ENCODE measurements around the gene RNF149. TPM values are rescaled to one million over a fixed set of nuclear protein-coding genes. Genes with fewer than 3 reads are reported as not detected.

Gene RNF149
- total RNA-seq, 1 experiment from 2014 or later: 40.2 TPM

GRCh38 chr2:101230541-101231001 lies 77.9 kb downstream of the RNF149 start:
- Histone ChIP-seq H3K9me3 (ENCODE audit: control insufficient read depth in 1 of 2, insufficient read depth in 1 of 2, low read depth in 1 of 2, low read length in 2 of 2) (no peaks in the 10 kb centered on the region), H3K9me2 (ENCODE audit: insufficient read depth) (no peaks in the 10 kb centered on the region), H3K79me2 (ENCODE audit: insufficient read depth, low read length) (no peaks in the 10 kb centered on the region), H3K27me3 (ENCODE audit: insufficient read depth, low read length) (no peaks in the 10 kb centered on the region), H4K20me1 (ENCODE audit: insufficient read depth) (no peaks in the 10 kb centered on the region), H3K4me3 (replicated peaks in 1 of 2; ENCODE audit: low read depth in 1 of 2, low read length in 2 of 2) (no peak overlapping the region), H3K9ac (ENCODE audit: low read length) (no peak overlapping the region), H3K27ac (ENCODE audit: low read depth, low read length) (no peak overlapping the region), H2AFZ (ENCODE audit: low read depth, low read length, poor library complexity, severe bottlenecking) (no peak overlapping the region), H3K4me2 (ENCODE audit: low read length) (no peak overlapping the region), H3K4me1 (ENCODE audit: control insufficient read depth in 1 of 2, insufficient read depth in 2 of 2, low read length in 2 of 2) (no peaks in the 10 kb centered on the region), H3K36me3 (ENCODE audit: control insufficient read depth in 1 of 2, insufficient read depth in 2 of 2, low read length in 2 of 2) (no peaks in the 10 kb centered on the region)
- ChIA-PET CTCF (no interaction called here), POLR2A (no interaction called here), RAD21 (ENCODE audit: low non-redundant PET in 1 of 2, low total read pairs in 2 of 2, uncharacterized antibody in 2 of 2, unreplicated experiment in 2 of 2) (no interaction called here)
- TF ChIP-seq SP1 (IDR thresholded peaks at IDR 0.05; ENCODE audit: low read depth): no peak
- TF ChIP-seq CBX3 (IDR thresholded peaks at IDR 0.05; ENCODE audit: low read depth): no peak
- TF ChIP-seq ZBTB33 (IDR thresholded peaks at IDR 0.05; ENCODE audit: extremely low read depth, insufficient replicate concordance, low read length): no peak
- TF ChIP-seq JUND (IDR thresholded peaks at IDR 0.05): no peak
- TF ChIP-seq RAD21 (IDR thresholded peaks at IDR 0.05; ENCODE audit: low read depth): no peak
- DNase-seq (ENCODE audit: low read depth, low spot score): no peak
- no peak for ATAC-seq
- intact Hi-C loops (cut with micrococcal nuclease): no loop called here
- BruUV-seq (replicated peaks): no TSS peak

Small RNA genes lying within 50 kb of the gene (microRNA-seq; reads per million reads assigned to microRNA genes)
- 2.8 reads per million for gene MIR5696 (ENCODE audit: borderline number of aligned reads)

Other genes with a start within 250 kb of the RNF149 start
- gene TBC1D8, start 157.3 kb downstream of the RNF149 start, total RNA-seq (2021; ENCODE audit: unreplicated experiment): 44.0 TPM
- gene CNOT11, start 55.8 kb downstream of the RNF149 start, total RNA-seq (2021; ENCODE audit: unreplicated experiment): 57.8 TPM
- gene CREG2, start 78.8 kb upstream of the RNF149 start, total RNA-seq (2021; ENCODE audit: unreplicated experiment): 0.12 TPM
- not detected for gene RFX8, start 166.4 kb upstream of the RNF149 start, total RNA-seq (2021; ENCODE audit: unreplicated experiment)

All from HCT116 (cell line).